Measurements from ENCODE around the gene IZUMO1R.

DNA sequence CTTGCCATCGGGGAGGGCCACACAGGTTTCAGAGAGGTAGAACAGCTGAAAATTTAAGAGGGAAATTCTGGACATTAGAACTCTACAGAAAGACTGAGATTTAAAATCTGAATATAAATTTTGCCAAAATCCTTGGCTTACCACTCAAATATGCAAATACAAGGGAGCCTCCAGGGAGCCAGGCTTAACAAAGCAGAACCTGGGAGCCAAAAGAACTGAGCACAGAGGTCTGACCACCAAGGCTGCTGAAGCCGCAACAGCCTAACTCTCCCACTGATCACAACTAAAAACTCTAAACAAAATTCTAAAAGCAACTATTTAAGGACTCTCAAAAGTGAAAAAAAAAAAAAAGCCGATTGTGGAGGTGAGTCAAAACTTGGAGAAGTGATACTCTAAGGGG lies 34.3 kb downstream of the IZUMO1R start:
- TF ChIP-seq TCF12 (IDR thresholded peaks at IDR 0.05) (no peak), MAX (IDR thresholded peaks at IDR 0.05; ENCODE audit: low read depth) (no peak)
